CMK (cell line): ENCODE results near the gene PDCD1LG2.
"Not testable (repeated sequence)": the region's sequence is repeated elsewhere in the genome, so short reads cannot be mapped to it uniquely, and the experiment has no call there.

ENCODE experiments used
- DNase-seq: peaks from one replicate; pipeline ENCODE4 v3.0.0-alpha.2; 2010; ENCODE audit warnings: low read depth

The PDCD1LG2 gene

GRCh38 chr9:5510360-5510931 lies at the start of gene PDCD1LG2:
Gene PDCD1LG2 (plus strand): TSS chr9:5510531. CDS start chr9:5522547, 12,016 bp downstream.
- DNase-seq = no peak

GRCh38 chr9:5464831-5465330 lies 45.5 kb upstream of the PDCD1LG2 start:
- not testable (repeated sequence) for DNase-seq

- DNase-seq = no peak
Observed at GRCh38 chr9:5466005-5466404, 44.3 kb upstream of the PDCD1LG2 start.

- DNase-seq = no peak
Observed at GRCh38 chr9:5466766-5467165, 43.6 kb upstream of the PDCD1LG2 start.

GRCh38 chr9:5468850-5469249 lies 41.5 kb upstream of the PDCD1LG2 start:
- DNase-seq = no peak

GRCh38 chr9:5470122-5470521 lies 40.2 kb upstream of the PDCD1LG2 start:
- no peak for DNase-seq

- no peak for DNase-seq
Observed at GRCh38 chr9:5470816-5471215, 39.5 kb upstream of the PDCD1LG2 start.

GRCh38 chr9:5475611-5476010 lies 34.7 kb upstream of the PDCD1LG2 start:
- not testable (repeated sequence) for DNase-seq

GRCh38 chr9:5478206-5478605 lies 32.1 kb upstream of the PDCD1LG2 start:
- DNase-seq = no peak

- DNase-seq = no peak
Observed at GRCh38 chr9:5479994-5480694, 30.2 kb upstream of the PDCD1LG2 start.

- DNase-seq = no peak
Observed at GRCh38 chr9:5480919-5481318, 29.4 kb upstream of the PDCD1LG2 start.

- DNase-seq = no peak
Observed at GRCh38 chr9:5481322-5482040, 28.9 kb upstream of the PDCD1LG2 start.

GRCh38 chr9:5482194-5482593 lies 28.1 kb upstream of the PDCD1LG2 start:
- no peak for DNase-seq

- no peak for DNase-seq
Observed at GRCh38 chr9:5483306-5483705, 27.0 kb upstream of the PDCD1LG2 start.

GRCh38 chr9:5485378-5486085 lies 24.8 kb upstream of the PDCD1LG2 start:
- no peak for DNase-seq

GRCh38 chr9:5486988-5487387 lies 23.3 kb upstream of the PDCD1LG2 start:
- DNase-seq = no peak

GRCh38 chr9:5488221-5489008 lies 21.9 kb upstream of the PDCD1LG2 start:
- DNase-seq = no peak

GRCh38 chr9:5489630-5490490 lies 20.5 kb upstream of the PDCD1LG2 start:
- DNase-seq = no peak

GRCh38 chr9:5492965-5493678 lies 17.2 kb upstream of the PDCD1LG2 start:
- DNase-seq = no peak
